GM12892 (cell line): Measurements from ENCODE around the gene LY86.

Experiments used
- POLR2A ChIP-seq: IDR thresholded peaks from 2 replicates; pipeline ENCODE4 v1.6.1; 2011; ENCODE audit warnings: low read depth, low read length, control low read depth
- POLR2AphosphoS5 ChIP-seq: IDR thresholded peaks from 2 replicates; pipeline ENCODE4 v1.6.1; 2011; ENCODE audit warnings: low read depth, low read length, control low read depth
- TAF1 ChIP-seq: IDR thresholded peaks from 2 replicates; pipeline ENCODE4 v1.6.1; 2011; ENCODE audit warnings: low read depth, mild to moderate bottlenecking, control low read depth, low read length, borderline replicate concordance

DNA sequence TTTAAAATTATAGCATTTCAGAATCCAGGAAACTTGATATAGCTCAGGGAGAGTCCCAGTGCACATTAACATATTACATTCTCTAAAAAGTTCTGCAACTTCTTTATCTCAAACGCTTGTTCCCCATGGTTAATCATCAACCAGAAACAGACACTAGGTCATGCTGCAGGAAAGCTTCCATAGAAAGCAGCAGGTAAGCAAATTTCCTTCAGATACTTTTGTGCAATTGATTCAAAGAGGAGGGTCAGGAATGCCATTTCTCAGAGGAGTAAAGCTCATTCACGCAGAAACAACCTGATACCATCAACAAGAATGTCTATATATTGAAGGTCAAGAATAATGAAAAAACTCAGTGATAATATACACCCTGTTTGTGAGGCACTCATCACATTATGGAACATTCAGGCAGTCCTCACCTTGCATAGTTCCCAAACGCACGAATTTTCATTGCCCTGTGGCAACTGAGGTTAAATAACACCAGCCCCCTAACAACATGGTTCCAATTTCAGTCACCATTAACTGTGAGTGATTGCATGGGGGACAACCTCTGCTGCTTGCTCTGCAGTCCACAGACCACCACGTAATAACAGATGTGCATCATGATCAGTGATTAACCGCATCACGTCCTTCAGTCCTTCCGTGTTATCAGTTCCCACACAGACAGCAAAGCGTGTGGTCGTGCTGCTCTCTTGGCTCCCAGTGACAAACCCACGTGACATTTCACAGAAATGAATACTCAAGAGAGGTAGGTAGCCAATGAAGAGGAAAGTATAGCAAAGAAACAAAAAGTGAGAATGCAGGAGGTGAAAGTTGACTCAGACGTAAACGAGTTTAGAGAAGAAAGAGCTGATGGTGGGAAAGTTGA, 95.7 kb downstream of the LY86 start:
- TF ChIP-seq POLR2AphosphoS5 = 0 out of 2 replicates have a peak, but pooled peaks have one; percentile 31
- TF ChIP-seq POLR2A = no peak
- TF ChIP-seq TAF1 = no peak
